ENCODE results near the gene SP9.

The SP9 gene

DNA sequence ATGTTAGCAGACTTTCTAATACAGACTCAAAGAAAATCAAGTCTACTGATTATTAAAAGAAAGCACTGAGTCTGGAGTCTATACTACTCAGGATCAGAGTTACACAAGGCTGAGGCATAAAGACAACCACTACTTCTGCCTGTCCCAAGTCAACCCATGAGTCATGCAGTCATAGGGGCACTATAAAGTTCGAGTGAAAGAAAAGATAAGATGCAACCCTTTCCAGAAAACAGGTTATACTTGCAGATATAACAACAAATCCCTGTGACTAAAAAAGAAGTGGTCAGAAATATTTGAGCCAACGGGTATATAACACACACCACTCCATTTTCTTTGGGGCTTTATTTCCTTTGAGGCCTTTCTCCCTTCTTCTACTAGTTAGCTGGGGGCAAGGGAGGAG is 42.2 kb downstream of the SP9 start:
- H3K79me2 ChIP-seq (ENCODE audit: insufficient read depth, low read length) = no peaks in the 10 kb centered on the region
- no peak overlapping the region for H3K4me2 ChIP-seq (ENCODE audit: low read length)
- no peaks in the 10 kb centered on the region for H3K9me2 ChIP-seq (ENCODE audit: low read depth, low read length)
- no peak overlapping the region for H3K4me3 ChIP-seq (ENCODE audit: low read depth, low read length, poor library complexity, severe bottlenecking)
- H3K27ac ChIP-seq (ENCODE audit: low read depth, low read length, poor library complexity, severe bottlenecking) = no peak overlapping the region
- H3K9me3 ChIP-seq (ENCODE audit: low read length) = no peaks in the 10 kb centered on the region
- H3K27me3 ChIP-seq (ENCODE audit: insufficient read depth, low read length) = no peaks in the 10 kb centered on the region
- H3F3A ChIP-seq (ENCODE audit: insufficient read depth, low read length) = 0 out of 2 replicates have a peak, but pooled peaks cover 2% of the 10 kb centered on the region
- no peaks in the 10 kb centered on the region for H3K4me1 ChIP-seq (ENCODE audit: insufficient read depth, low read length, severe bottlenecking)
- no peaks in the 10 kb centered on the region for H4K20me1 ChIP-seq (ENCODE audit: insufficient read depth, low read length)
- no peak for TF ChIP-seq EZH2 (IDR thresholded peaks at IDR 0.05; ENCODE audit: borderline replicate concordance, low read length)
- TF ChIP-seq, protein P1, sequence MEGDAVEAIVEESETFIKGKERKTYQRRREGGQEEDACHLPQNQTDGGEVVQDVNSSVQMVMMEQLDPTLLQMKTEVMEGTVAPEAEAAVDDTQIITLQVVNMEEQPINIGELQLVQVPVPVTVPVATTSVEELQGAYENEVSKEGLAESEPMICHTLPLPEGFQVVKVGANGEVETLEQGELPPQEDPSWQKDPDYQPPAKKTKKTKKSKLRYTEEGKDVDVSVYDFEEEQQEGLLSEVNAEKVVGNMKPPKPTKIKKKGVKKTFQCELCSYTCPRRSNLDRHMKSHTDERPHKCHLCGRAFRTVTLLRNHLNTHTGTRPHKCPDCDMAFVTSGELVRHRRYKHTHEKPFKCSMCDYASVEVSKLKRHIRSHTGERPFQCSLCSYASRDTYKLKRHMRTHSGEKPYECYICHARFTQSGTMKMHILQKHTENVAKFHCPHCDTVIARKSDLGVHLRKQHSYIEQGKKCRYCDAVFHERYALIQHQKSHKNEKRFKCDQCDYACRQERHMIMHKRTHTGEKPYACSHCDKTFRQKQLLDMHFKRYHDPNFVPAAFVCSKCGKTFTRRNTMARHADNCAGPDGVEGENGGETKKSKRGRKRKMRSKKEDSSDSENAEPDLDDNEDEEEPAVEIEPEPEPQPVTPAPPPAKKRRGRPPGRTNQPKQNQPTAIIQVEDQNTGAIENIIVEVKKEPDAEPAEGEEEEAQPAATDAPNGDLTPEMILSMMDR (IDR thresholded peaks at IDR 0.05; ENCODE audit: low read length) = no peak
- no peak overlapping the region for H3K9ac ChIP-seq (ENCODE audit: low read length)
- no peak overlapping the region for H2AFZ ChIP-seq (ENCODE audit: low read length)
- peaks cover 60% of the 10 kb centered on the region; the same call in 1 of the 2 replicates for H3K36me3 ChIP-seq (ENCODE audit: insufficient read depth, low read length)

DNA sequence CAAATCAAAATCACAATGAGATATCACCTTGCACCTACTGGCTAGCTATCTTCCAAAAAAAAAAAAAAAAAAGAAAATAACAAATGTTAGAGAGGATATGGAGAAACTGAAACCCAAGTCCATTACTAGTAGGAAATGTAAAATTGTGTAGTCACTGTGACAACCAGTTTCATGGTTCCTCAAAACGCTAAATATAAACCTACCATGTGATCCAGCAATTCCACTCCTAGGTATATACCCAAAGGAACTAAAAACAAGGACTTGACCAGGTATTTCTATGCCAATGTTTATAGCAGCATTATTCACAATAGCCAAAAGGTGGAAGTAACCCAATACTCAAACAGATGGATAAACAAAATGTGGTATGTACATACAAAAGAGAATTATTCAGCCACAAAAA is 49.0 kb downstream of the SP9 start:
- H3K36me3 ChIP-seq (ENCODE audit: insufficient read depth, low read length) = peaks cover 54% of the 10 kb centered on the region
- no peaks in the 10 kb centered on the region for H3K4me1 ChIP-seq (ENCODE audit: insufficient read depth, low read length, severe bottlenecking)
- H3K27me3 ChIP-seq (ENCODE audit: insufficient read depth, low read length) = no peaks in the 10 kb centered on the region
- H3F3A ChIP-seq (ENCODE audit: insufficient read depth, low read length) = no peaks in the 10 kb centered on the region; the same call in 1 of the 2 replicates
- H3K9ac ChIP-seq (ENCODE audit: low read length) = no peak overlapping the region
- no peak overlapping the region for H3K4me3 ChIP-seq (ENCODE audit: low read depth, low read length, poor library complexity, severe bottlenecking)
- no peaks in the 10 kb centered on the region; the same call in 1 of the 2 replicates for H3K79me2 ChIP-seq (ENCODE audit: insufficient read depth, low read length)
- H3K4me2 ChIP-seq (ENCODE audit: low read length) = no peak overlapping the region
- no peaks in the 10 kb centered on the region for H4K20me1 ChIP-seq (ENCODE audit: insufficient read depth, low read length)
- no peak overlapping the region for H3K27ac ChIP-seq (ENCODE audit: low read depth, low read length, poor library complexity, severe bottlenecking)
- no peaks in the 10 kb centered on the region for H3K9me3 ChIP-seq (ENCODE audit: low read length)
- no peak overlapping the region for H2AFZ ChIP-seq (ENCODE audit: low read length)
- TF ChIP-seq EZH2 (IDR thresholded peaks at IDR 0.05; ENCODE audit: borderline replicate concordance, low read length) = no peak
- TF ChIP-seq, protein P1 (IDR thresholded peaks at IDR 0.05; ENCODE audit: low read length) = no peak
- no peaks in the 10 kb centered on the region for H3K9me2 ChIP-seq (ENCODE audit: low read depth, low read length)

DNA sequence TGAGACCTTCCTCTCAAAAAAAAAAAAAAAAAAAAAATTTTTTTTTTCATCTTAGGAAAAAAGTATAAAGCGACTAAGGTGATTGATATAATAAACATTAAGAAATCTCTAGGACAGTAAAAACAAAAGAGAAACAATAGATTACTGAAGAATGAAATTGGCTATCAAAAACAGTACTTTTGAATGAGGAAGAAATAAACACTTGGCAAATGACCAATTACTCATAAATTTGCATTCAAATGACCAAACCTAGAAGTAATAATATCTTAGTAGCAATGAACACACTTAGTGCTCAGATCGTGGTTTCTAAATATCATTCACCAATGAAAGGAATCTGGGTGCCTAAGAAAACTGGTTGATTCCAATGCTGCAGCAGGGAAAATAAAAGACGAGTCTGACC is 50.4 kb downstream of the SP9 start:
- Histone ChIP-seq H3K36me3 (ENCODE audit: insufficient read depth, low read length) (peaks cover 52% of the 10 kb centered on the region), H3K4me1 (ENCODE audit: insufficient read depth, low read length, severe bottlenecking) (no peaks in the 10 kb centered on the region), H3K79me2 (ENCODE audit: insufficient read depth, low read length) (no peaks in the 10 kb centered on the region; the same call in 1 of the 2 replicates), H3K27me3 (ENCODE audit: insufficient read depth, low read length) (no peaks in the 10 kb centered on the region), H3K9ac (ENCODE audit: low read length) (no peak overlapping the region), H3K27ac (ENCODE audit: low read depth, low read length, poor library complexity, severe bottlenecking) (no peak overlapping the region), H3K9me2 (ENCODE audit: low read depth, low read length) (no peaks in the 10 kb centered on the region), H3K9me3 (ENCODE audit: low read length) (no peaks in the 10 kb centered on the region), H3K4me2 (ENCODE audit: low read length) (no peak overlapping the region), H2AFZ (ENCODE audit: low read length) (no peak overlapping the region), H4K20me1 (ENCODE audit: insufficient read depth, low read length) (no peaks in the 10 kb centered on the region), H3K4me3 (ENCODE audit: low read depth, low read length, poor library complexity, severe bottlenecking) (no peak overlapping the region), H3F3A (ENCODE audit: insufficient read depth, low read length) (no peaks in the 10 kb centered on the region; the same call in 1 of the 2 replicates)
- TF ChIP-seq, protein P1 (IDR thresholded peaks at IDR 0.05; ENCODE audit: low read length) = no peak
- TF ChIP-seq EZH2 (IDR thresholded peaks at IDR 0.05; ENCODE audit: borderline replicate concordance, low read length) = no peak
